GM12801 (cell line): Measurements from ENCODE around the gene EMC8.

ENCODE experiments used
- TF ChIP-seq, protein P1 (sequence below): IDR thresholded peaks from one replicate; pipeline ENCODE4 v1.5.1; 2011; ENCODE audit warnings: control low read depth; ENCODE audit not compliant: insufficient read length; ENCODE audit errors: extremely low read depth

EMC8 gene

DNA sequence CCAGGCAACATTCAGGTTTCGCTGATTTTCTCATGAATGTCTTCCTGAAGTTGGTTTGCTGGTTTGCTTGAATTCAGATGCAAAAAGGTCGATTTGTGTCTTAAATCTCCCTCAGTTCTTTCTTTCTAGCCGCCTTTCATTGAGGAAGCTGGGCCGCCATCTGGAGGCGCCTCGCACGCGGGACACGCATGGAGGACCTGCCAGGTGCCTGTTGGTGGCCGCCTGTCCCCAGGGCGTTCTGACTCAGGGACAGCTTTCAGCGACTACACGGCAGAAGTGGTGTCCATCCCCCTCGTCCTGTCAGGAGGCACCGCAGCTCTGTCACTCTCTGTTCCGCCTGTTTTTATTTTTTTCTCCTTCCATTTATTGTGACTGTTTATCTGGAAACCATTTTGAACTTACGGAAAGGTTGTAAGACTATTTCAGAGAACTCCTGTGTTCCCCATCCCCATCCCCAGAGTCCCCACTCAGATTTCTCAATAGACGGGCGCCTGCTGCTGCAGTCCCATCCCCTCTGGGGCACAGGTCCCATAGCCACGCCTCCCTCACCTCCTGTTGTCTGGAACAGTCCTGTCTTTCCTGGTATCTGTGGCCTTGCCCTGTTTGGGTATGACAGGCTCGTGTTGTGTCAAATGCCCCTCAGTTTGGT lies 33.4 kb upstream of the EMC8 start:
- TF ChIP-seq, protein P1, sequence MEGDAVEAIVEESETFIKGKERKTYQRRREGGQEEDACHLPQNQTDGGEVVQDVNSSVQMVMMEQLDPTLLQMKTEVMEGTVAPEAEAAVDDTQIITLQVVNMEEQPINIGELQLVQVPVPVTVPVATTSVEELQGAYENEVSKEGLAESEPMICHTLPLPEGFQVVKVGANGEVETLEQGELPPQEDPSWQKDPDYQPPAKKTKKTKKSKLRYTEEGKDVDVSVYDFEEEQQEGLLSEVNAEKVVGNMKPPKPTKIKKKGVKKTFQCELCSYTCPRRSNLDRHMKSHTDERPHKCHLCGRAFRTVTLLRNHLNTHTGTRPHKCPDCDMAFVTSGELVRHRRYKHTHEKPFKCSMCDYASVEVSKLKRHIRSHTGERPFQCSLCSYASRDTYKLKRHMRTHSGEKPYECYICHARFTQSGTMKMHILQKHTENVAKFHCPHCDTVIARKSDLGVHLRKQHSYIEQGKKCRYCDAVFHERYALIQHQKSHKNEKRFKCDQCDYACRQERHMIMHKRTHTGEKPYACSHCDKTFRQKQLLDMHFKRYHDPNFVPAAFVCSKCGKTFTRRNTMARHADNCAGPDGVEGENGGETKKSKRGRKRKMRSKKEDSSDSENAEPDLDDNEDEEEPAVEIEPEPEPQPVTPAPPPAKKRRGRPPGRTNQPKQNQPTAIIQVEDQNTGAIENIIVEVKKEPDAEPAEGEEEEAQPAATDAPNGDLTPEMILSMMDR: no peak

DNA sequence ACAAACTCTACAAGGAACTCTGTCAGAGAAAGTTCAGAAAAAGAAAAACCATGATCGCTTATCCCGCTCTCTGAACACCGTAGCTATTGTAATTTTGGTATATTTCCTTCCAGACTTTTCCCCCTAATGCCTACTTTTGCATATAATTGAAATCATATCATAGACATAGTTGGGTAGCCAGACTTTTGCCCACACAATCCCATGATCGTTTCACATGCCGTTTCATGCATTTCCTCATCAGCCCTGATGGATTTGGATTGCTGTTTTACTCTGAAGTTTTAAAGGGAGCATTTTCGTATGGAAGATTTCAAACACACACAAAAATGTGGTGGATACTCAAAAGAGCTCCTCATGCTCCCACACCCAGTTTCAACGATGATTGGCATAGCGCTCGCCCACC lies 31.5 kb upstream of the EMC8 start:
- TF ChIP-seq, protein P1: no peak

DNA sequence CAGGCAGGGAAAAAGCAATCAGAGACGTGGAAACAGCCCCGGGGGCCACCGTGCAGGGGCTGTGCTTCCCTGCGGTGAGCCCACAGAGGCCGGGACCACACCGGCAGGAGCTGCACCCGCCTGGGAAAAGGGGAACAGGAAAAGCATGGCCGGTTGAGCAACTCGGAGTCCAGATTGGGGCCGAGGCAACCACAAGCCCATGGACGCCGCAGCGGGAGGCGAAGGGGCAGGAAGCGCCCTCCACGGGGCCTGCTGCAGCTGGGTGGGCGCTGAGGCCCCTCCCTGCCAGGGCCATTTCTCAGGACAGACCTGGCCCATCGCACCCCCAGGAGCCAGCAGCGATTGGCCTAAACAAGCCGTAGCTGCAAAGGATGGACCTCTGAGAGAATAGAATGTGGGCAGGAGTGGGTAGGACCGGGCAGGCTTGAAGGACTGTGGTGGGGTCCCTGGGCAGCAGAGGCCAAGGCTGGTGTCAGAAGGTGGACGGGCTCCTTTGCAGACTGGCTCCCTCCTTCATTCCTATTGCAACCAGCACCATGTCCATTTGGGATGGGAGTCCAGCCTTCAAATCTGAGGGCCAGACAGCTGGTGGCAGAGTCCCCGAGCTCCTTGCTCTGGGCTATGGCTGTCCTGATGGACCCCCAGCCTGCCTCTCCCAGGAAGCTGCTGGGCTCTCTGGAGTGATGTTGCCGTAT lies 30.6 kb upstream of the EMC8 start:
- TF ChIP-seq, protein P1: no peak

DNA sequence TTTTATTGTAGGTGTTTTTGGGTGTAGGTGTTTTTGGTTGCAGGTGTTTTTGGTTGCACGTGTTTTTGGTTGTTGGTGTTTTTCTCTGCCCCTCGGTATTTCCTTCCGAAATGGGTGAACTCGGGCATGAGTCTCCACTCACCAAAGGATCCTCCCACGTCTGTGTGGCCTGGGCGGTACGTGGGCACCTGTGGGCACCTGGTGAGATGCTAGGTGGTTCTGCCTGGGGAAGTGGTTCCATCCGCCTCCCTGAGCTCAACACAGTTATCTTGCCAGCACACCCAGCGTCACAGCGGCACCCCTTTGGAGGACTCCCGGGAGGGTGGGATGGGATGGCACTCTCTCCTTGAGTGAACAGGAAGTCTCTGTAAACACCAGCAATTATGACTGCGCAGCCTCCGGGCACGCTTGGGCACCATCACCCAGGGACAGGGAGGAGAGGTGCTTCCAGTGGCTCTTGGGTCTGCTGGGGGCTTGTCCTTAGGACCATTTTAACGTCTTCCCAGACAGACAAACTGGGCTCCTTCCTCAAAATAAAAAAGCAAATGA lies 29.9 kb upstream of the EMC8 start:
- TF ChIP-seq, protein P1: no peak

DNA sequence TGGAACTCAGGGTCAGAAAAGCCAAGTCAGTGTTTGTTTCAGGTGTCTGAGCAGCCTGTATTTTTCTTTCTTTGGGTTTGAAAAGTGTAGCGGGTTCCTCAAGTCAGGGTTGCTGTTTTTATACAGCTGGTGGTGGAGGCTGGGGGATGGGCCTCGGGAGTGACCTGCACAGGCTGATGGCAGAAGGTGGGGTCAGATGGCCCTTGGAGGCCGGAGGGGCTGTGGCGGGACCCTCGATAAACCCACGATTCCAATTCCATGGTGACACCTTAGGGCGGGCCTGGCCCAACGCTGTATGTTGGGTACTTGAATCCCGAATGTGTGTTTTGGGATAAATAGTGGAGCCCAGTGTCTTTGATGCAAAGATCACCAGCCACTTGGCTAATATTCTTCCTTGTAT lies 28.8 kb upstream of the EMC8 start:
- TF ChIP-seq, protein P1: no peak

DNA sequence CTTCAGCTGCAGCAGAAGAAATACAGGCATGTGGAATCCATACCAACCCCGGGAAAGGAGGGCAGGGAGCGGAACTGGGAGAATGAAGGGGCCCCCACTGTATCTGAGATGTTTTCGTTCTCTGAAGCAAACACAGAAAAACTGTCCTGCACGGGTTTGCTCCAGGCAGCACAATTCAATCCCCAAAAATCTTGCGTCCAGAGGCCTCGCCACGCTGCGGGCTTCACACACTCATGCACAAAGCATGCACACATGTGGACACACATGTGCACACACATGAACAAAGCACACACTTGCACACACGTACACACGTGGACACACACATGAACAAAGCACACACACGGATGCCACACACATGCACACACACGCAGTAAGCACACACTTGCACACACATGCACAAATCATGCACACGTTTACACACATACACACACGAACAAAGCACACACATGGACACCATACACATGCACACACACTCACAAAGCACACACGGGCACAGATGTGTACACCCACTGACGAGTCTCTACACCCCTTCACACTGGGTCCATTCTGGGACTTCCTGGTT lies 27.4 kb upstream of the EMC8 start:
- TF ChIP-seq, protein P1: no peak

DNA sequence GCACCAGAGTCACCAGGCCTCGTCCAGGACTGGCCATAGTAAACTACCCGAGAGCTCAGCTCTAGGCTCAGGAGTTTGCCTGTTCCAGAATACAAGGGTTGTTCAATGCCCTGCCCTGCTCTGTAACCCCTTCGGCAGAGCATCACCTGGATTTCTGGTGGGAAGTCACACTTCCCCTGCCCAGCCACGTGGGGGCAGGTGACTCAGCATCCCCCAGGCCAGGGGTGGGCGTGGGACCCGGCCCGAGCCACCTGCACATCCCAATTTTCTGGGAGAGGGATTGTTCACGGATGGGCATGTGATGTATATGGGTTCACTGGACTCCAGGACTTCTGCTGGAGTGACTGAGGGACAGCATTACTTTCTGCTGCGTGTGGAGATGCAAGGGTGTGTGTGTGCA lies 26.0 kb upstream of the EMC8 start:
- TF ChIP-seq, protein P1: no peak
